GM18499 (cell line): ENCODE data around the gene TYRO3.
"Not testable (repeated sequence)": the region's sequence is repeated elsewhere in the genome, so short reads cannot be mapped to it uniquely, and the experiment has no call there.

Source experiments
- ATAC-seq: cut with Tn5 transposase; IDR thresholded peaks from one replicate; pipeline ENCODE4 v1.9.1; 2021; ENCODE audit warnings: moderate number of reproducible peaks; ENCODE audit not compliant: insufficient read depth, unreplicated experiment

The TYRO3 gene

DNA sequence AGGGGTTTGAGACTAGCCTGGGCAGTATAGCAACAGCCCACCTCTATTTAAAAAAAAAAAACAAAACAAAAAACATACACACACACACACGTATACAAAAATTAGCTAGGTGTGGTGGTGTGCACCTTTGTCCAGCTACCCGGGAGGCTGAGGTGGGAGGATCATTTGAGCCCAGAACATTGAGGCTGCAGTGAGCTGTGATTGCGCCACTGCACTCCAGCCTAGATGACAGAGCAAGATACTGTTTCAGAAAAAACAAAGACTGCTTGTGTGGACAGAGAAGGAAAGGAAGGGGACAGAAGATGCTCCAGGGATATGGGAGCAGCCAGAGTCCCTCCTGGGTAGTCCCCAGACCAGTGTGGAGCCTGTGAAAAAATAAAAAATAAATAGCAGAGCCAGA is 12.9 kb downstream of the TYRO3 start:
- ATAC-seq: no peak

GRCh38 chr15:41572866-41573265 is 13.9 kb downstream of the TYRO3 start:
- ATAC-seq: no peak

DNA sequence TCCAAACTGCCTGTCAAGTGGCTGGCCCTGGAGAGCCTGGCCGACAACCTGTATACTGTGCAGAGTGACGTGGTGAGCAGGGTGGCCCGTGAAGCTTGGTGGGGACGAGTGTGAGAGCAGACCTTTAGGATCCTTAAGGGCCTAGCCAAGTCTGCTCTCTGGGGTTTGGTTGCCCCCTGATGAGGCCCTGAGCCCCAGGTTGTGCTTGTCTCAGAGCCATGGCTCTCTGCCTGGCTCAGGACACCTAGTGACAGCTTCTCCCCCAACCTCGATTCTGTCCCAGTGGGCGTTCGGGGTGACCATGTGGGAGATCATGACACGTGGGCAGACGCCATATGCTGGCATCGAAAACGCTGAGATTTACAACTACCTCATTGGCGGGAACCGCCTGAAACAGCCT is 14.4 kb downstream of the TYRO3 start:
- ATAC-seq: no peak

- ATAC-seq: no peak
Observed at GRCh38 chr15:41574158-41574557, 15.1 kb downstream of the TYRO3 start.

- ATAC-seq: no peak
Observed at GRCh38 chr15:41575282-41575681, 16.3 kb downstream of the TYRO3 start.

DNA sequence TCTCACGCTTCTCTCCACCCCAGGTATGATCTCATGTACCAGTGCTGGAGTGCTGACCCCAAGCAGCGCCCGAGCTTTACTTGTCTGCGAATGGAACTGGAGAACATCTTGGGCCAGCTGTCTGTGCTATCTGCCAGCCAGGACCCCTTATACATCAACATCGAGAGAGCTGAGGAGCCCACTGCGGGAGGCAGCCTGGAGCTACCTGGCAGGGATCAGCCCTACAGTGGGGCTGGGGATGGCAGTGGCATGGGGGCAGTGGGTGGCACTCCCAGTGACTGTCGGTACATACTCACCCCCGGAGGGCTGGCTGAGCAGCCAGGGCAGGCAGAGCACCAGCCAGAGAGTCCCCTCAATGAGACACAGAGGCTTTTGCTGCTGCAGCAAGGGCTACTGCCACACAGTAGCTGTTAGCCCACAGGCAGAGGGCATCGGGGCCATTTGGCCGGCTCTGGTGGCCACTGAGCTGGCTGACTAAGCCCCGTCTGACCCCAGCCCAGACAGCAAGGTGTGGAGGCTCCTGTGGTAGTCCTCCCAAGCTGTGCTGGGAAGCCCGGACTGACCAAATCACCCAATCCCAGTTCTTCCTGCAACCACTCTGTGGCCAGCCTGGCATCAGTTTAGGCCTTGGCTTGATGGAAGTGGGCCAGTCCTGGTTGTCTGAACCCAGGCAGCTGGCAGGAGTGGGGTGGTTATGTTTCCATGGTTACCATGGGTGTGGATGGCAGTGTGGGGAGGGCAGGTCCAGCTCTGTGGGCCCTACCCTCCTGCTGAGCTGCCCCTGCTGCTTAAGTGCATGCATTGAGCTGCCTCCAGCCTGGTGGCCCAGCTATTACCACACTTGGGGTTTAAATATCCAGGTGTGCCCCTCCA is 19.1 kb downstream of the TYRO3 start:
- ATAC-seq: no peak

DNA sequence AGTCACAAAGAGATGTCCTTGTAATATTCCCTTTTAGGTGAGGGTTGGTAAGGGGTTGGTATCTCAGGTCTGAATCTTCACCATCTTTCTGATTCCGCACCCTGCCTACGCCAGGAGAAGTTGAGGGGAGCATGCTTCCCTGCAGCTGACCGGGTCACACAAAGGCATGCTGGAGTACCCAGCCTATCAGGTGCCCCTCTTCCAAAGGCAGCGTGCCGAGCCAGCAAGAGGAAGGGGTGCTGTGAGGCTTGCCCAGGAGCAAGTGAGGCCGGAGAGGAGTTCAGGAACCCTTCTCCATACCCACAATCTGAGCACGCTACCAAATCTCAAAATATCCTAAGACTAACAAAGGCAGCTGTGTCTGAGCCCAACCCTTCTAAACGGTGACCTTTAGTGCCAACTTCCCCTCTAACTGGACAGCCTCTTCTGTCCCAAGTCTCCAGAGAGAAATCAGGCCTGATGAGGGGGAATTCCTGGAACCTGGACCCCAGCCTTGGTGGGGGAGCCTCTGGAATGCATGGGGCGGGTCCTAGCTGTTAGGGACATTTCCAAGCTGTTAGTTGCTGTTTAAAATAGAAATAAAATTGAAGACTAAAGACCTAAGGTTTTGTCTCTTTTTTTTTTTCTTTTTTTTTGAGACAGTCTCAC is 19.8 kb downstream of the TYRO3 start:
- no peak for ATAC-seq

DNA sequence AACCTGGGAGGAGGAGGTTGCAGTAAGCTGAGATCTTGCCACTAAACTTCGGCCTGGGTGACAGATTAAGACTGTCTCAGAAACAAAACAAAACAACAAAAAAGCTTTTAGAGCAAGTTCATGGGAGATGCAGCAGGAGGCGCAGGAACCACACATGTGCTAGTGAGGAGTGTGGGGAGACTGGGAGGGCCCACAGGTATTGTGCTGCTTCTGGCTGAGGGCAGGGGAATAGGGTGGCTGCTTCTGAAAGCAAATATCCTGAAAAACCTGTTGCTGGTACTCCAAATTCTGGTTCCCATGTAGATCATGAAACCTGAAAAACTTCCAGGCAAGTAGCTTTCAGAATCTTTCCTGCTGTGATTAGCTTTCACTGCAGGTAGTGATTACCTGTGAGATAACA is 22.1 kb downstream of the TYRO3 start:
- no peak for ATAC-seq

GRCh38 chr15:41583795-41584194 is 24.8 kb downstream of the TYRO3 start:
- ATAC-seq: no peak

DNA sequence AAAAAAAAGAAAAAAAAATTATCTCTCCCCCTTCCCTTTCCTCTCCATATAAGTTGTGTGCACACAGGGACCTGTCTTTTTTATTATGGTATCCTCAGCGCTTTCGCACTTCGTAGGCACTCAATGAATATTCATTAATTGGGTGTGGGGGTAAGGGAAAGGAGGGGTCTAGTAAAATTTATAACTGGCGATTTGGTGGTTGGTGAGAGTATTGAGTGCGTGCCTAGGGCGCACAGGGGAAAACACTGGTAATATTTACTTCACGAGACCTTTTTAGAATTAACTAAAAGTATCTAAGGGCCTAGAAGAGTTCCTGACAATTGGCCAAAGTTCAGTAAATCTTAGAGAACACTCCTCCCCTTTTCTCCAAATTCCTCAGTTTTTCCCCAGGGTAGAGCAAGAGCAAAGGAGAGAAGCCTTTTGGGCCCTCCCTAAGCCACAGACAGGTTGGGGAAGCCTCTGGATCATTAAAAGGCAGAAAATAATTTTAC is 25.7 kb downstream of the TYRO3 start:
- no peak for ATAC-seq

DNA sequence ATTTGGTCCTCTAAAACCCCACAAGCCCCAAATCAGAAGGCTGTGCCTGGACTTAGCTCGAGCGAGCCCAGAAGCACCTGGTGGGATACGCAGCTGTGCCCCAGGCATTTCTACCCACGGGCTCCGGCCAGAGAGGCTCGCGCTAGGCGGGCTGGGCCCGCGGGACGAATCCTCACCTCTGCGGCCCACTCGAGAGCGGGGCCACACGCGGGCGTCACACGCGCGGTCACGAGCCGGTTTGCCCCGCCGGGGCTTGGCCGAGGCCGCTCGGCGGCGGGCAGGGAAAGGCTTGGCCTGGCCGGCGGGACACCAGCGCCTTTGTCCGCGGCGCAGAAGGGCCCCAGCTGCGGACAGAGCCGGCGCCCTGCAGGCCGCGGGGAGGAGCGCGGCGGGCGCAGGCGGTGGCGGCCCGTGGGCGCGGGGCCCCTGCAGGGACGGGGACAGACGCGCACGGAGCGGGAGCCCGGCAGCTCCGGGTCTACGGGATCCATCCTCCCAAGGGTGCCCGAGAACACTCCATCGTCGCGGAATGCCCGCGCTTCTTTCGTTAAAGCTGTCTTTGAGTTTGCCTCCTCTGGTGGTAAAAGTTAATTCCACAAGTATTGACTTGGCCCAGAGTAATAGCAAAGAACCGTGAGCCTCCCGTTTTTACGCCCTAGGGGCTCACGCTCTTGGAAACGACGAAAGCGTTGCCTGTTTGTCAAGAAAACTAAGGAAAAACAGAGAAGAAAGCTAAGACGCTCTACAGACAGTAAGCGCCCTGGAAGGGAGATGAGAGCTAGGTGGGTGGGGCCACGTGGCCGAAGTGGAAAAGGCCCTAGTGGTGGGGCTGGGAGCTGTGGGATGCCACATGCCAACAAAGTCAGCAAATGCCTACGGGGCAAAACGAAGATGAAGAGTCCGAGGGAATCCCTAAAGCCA is 26.4 kb downstream of the TYRO3 start:
- ATAC-seq: no peak

DNA sequence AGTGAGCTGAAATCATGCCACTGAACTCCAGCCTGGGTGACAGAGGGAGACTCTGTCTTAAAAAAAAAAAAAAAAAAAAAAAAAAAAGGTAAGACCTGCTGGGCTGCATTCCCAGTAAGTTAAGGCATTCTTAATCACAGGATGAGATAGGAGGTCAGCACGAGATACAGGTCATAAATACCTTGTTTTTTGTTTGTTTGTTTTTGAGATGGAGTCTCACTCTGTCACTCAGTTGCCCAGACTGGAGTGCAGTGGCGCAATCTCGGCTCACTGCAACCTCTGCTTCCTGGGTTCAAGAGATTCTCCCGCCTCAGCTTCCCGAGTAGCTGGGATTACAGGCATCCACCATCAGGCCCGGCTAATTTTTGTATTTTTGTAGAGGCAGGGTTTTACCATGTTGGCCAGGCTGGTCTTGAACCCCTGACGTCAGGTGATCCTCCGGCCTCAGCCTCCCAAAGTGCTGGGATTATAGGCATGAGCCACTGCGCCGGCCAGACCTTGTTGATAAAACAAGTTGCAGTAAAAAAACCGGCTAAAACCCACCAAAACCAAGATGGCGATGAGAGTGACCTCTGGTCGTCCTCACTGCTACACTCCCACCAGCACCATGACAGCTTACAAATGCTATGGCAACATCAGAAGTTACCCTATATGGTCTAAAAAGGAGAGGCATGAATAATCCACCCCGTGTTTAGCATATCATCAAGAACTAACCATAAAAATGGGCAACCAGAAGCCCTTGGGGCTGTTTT is 27.7 kb downstream of the TYRO3 start:
- ATAC-seq: not testable (repeated sequence)

- not testable (repeated sequence) for ATAC-seq
Observed at GRCh38 chr15:41589018-41589417, 30.0 kb downstream of the TYRO3 start.

DNA sequence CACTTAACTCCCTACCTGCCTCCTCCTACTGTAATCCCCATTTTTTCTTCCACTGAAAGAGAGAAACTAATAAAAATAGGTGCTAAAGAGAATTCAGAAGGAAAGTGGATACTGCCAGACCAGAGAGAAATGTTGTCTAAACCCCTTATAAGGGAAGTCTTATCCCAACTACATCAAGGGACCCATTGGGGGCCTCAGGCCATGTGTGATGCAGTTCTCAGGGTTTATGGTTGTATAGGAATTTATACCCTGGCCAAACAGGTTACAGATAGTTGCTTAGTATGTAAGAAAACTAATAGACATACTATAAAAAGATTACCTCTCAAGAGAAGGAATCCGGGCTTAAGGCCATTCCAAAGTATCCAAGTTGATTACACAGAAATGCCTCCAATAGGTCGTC is 30.6 kb downstream of the TYRO3 start:
- not testable (repeated sequence) for ATAC-seq

GRCh38 chr15:41591217-41591616 is 32.2 kb downstream of the TYRO3 start:
- ATAC-seq: not testable (repeated sequence)

GRCh38 chr15:41592718-41593117 is 33.7 kb downstream of the TYRO3 start:
- not testable (repeated sequence) for ATAC-seq

- ATAC-seq: no peak
Observed at GRCh38 chr15:41594801-41595746, 36.1 kb downstream of the TYRO3 start.

DNA sequence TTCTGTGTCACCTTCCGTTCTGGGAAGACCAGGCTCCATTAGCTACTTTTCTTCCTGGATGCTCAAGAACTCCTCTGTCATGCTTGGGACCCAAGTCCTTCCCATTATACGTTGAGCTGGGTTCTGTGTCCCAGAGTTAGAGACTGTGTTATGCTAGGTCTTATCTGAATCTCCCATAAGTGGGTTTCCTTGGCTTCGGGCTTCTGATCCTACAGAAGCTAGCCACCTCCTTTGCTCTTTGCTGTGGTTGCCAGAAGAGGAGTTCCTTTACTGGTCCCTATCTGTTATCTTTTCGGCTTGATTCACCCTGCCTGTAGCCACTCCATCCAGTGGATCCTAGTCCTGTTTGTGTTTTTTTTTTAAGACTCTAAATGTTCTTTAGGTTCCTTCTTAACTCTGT is 38.0 kb downstream of the TYRO3 start:
- no peak for ATAC-seq

GRCh38 chr15:41597787-41598186 is 38.8 kb downstream of the TYRO3 start:
- ATAC-seq: no peak
